SK-N-SH (cell line): ENCODE measurements around the gene RNU7-1. TPM values are rescaled to one million over a fixed set of nuclear protein-coding genes. Genes with fewer than 3 reads are reported as not detected.

Source experiments
- CTCF ChIA-PET: fragments of 300-600, 350-600 bp; formaldehyde crosslinking; extraction: SDS; loops from one replicate; lab custom pipeline; 2021; lab: Yijun Ruan, JAX
- POLR2A ChIA-PET: fragments of 350-600 bp; sonication (Branson Sonifier 250); formaldehyde crosslinking; extraction: SDS; loops from one replicate; lab custom pipeline; 2020; ENCODE audit warnings: antibody characterized with exemption, inconsistent platforms; lab: Yijun Ruan, JAX
- DNase-seq: peaks from one replicate; pipeline ENCODE4 v3.0.0; 2012
- H2AFZ ChIP-seq: fragments of 200-600 bp; sonication (generic); 2 replicates; pipeline ENCODE4 v1.8.1; 2016; ENCODE audit warnings: antibody characterized with exemption, mild to moderate bottlenecking, low read depth
- H3F3A ChIP-seq: fragments of 200-600 bp; sonication (generic); replicated peaks from 2 replicates; pipeline ENCODE3; 2016; ENCODE audit warnings: antibody characterized with exemption, mild to moderate bottlenecking; ENCODE audit not compliant: insufficient read depth
- H3K27ac ChIP-seq, 2 experiments: fragments of 200-500 bp in 1 of 2; fragments of 200-600 bp in 1 of 2; sonication (Bioruptor generic) in 1 of 2; sonication (generic), shearing (Covaris generic) in 1 of 2; 2 replicates each; pipeline versions ENCODE4 v1.5.1 to v1.6.1; 2014 to 2016; ENCODE audit warnings: low read depth in 2 of 2, inconsistent platforms in 1 of 2, low read length in 1 of 2, mild to moderate bottlenecking in 1 of 2, mixed read lengths in 1 of 2
- H3K27me3 ChIP-seq: fragments of 200-600 bp; sonication (generic), shearing (Covaris generic); 2 replicates; pipeline ENCODE4 v1.6.1; 2016; ENCODE audit warnings: mixed run types; ENCODE audit not compliant: insufficient read depth
- H3K36me3 ChIP-seq, 2 experiments: fragments of 200-500 bp in 1 of 2; fragments of 200-600 bp in 1 of 2; sonication (Bioruptor generic) in 1 of 2; sonication (generic) in 1 of 2; replicated peaks in 1 of 2; 2 replicates each; pipeline versions ENCODE3 to v1.5.1; 2014 to 2016; ENCODE audit warnings: low read length in 1 of 2, mild to moderate bottlenecking in 1 of 2; ENCODE audit not compliant: insufficient read depth in 2 of 2, control insufficient read depth in 1 of 2
- H3K4me1 ChIP-seq, 2 experiments: fragments of 200-500 bp in 1 of 2; fragments of 200-600 bp in 1 of 2; sonication (Bioruptor generic) in 1 of 2; sonication (generic), shearing (Covaris generic) in 1 of 2; 2 replicates each; pipeline versions ENCODE4 v1.5.1 to v1.6.1; 2014 to 2016; ENCODE audit warnings: low read depth in 1 of 2, low read length in 1 of 2, mixed run types in 1 of 2; ENCODE audit not compliant: insufficient read depth in 2 of 2, control insufficient read depth in 1 of 2
- H3K4me2 ChIP-seq: fragments of 200-600 bp; sonication (generic), shearing (Covaris generic); 2 replicates; pipeline ENCODE4 v1.6.1; 2017; ENCODE audit warnings: mixed run types
- H3K4me3 ChIP-seq, 2 experiments: fragments of 200-500 bp in 1 of 2; fragments of 200-600 bp in 1 of 2; sonication (Bioruptor generic) in 1 of 2; sonication (generic), shearing (Covaris generic) in 1 of 2; 2 replicates each; pipeline versions ENCODE4 v1.5.1 to v1.8.1; 2014 to 2016; ENCODE audit warnings: low read depth in 2 of 2, inconsistent platforms in 1 of 2, low read length in 1 of 2, mild to moderate bottlenecking in 1 of 2, mixed read lengths in 1 of 2, moderate library complexity in 1 of 2
- H3K79me2 ChIP-seq: fragments of 200-600 bp; sonication (generic); 2 replicates; pipeline ENCODE4 v1.8.1; 2017; ENCODE audit warnings: mild to moderate bottlenecking; ENCODE audit not compliant: insufficient read depth
- H3K9ac ChIP-seq: fragments of 200-600 bp; sonication (generic); 2 replicates; pipeline ENCODE4 v1.6.1; 2017; ENCODE audit warnings: mixed run types
- H3K9me2 ChIP-seq: fragments of 200-600 bp; sonication (generic); 2 replicates; pipeline ENCODE4 v1.6.1; 2017; ENCODE audit warnings: mixed run types
- H3K9me3 ChIP-seq: fragments of 200-600 bp; sonication (generic); 2 replicates; pipeline ENCODE4 v1.6.1; 2017; ENCODE audit warnings: mixed run types, mild to moderate bottlenecking, moderate library complexity
- H4K20me1 ChIP-seq: fragments of 200-600 bp; sonication (generic); 2 replicates; pipeline ENCODE4 v1.6.1; 2017; ENCODE audit warnings: mild to moderate bottlenecking, mixed run types; ENCODE audit not compliant: insufficient read depth
- CHD2 ChIP-seq: fragments of 150-350 bp; IDR thresholded peaks from 2 replicates; pipeline ENCODE4 v1.6.1; 2018; ENCODE audit warnings: low read length; ENCODE audit not compliant: partially characterized antibody
- EZH2phosphoT487 ChIP-seq: fragments of 200-600 bp; sonication (generic); IDR thresholded peaks from 2 replicates; pipeline ENCODE4 v1.6.1; 2017; ENCODE audit warnings: low read depth, mixed run types, mild to moderate bottlenecking, antibody characterized with exemption, moderate library complexity, borderline replicate concordance
- GABPA ChIP-seq: IDR thresholded peaks from 2 replicates; pipeline ENCODE4 v1.4.0; 2012; ENCODE audit warnings: low read depth, mild to moderate bottlenecking
- GATA2 ChIP-seq: sonication (generic); formaldehyde crosslinking; IDR thresholded peaks from 2 replicates; pipeline ENCODE4 v1.5.0; 2020; ENCODE audit warnings: mild to moderate bottlenecking, missing genetic modification reagents
- IRF3 ChIP-seq: fragments of 150-350 bp; IDR thresholded peaks from 2 replicates; pipeline ENCODE4 v1.6.1; 2016; ENCODE audit warnings: mild to moderate bottlenecking, low read depth, low read length
- JUND ChIP-seq: IDR thresholded peaks from 2 replicates; pipeline ENCODE4 v1.4.0; 2012
- MAX ChIP-seq: IDR thresholded peaks from 2 replicates; pipeline ENCODE4 v1.4.0; 2012; ENCODE audit warnings: low read depth
- NFIC ChIP-seq: IDR thresholded peaks from 2 replicates; pipeline ENCODE4 v1.4.0; 2012; ENCODE audit warnings: borderline replicate concordance
- NRF1 ChIP-seq: IDR thresholded peaks from 2 replicates; pipeline ENCODE4 v1.6.1; 2012; ENCODE audit warnings: low read depth, mild to moderate bottlenecking, low read length
- POLR2AphosphoS5 ChIP-seq: IDR thresholded peaks from 2 replicates; pipeline ENCODE4 v1.6.1; 2012; ENCODE audit warnings: low read depth, low read length
- RCOR1 ChIP-seq: fragments of 150-350 bp; IDR thresholded peaks from 2 replicates; pipeline ENCODE4 v1.6.1; 2017; ENCODE audit warnings: antibody characterized with exemption, low read length
- RFX5 ChIP-seq: IDR thresholded peaks from 2 replicates; pipeline ENCODE4 v1.6.1; 2012; ENCODE audit warnings: mild to moderate bottlenecking, improper control_type of control experiment, low read length
- RXRA ChIP-seq: IDR thresholded peaks from 2 replicates; pipeline ENCODE4 v1.4.0; 2012; ENCODE audit warnings: low read depth, mild to moderate bottlenecking, borderline replicate concordance
- SMC3 ChIP-seq: IDR thresholded peaks from 2 replicates; pipeline ENCODE4 v1.6.1; 2012; ENCODE audit warnings: low read depth, low read length, improper control_type of control experiment
- TEAD4 ChIP-seq: IDR thresholded peaks from 2 replicates; pipeline ENCODE4 v1.4.0; 2012; ENCODE audit warnings: mild to moderate bottlenecking, borderline replicate concordance; ENCODE audit not compliant: insufficient read depth
- USF1 ChIP-seq: IDR thresholded peaks from 2 replicates; pipeline ENCODE4 v1.4.0; 2012; ENCODE audit warnings: low read depth, borderline replicate concordance
- YY1 ChIP-seq: IDR thresholded peaks from 2 replicates; pipeline ENCODE4 v1.4.0; 2012; ENCODE audit warnings: low read depth, mild to moderate bottlenecking
- WGBS: methylation state at CpG from one replicate; pipeline ENCODE4 v1.1.6; 2017; ENCODE audit warnings: low lambda C conversion rate; 5-methylcytosine and 5-hydroxymethylcytosine counted together
- polyA plus RNA-seq, 3 experiments: library from polyadenylated mRNA; depleted of rRNA; stranded (reverse); fragments of >200 nt; gene quantifications; 2 replicates each; pipeline ENCODE4 v1.2.3, GENCODE V29; 2012
- TF ChIP-seq, protein P1 (sequence below): IDR thresholded peaks from 2 replicates; pipeline ENCODE4; 2012
- TF ChIP-seq, protein P2 (sequence below): IDR thresholded peaks from 2 replicates; pipeline ENCODE4 v1.6.1; 2012; ENCODE audit warnings: mild to moderate bottlenecking, low read depth, low read length, moderate library complexity
- TF ChIP-seq, protein P3 (sequence below): fragments of 200-600 bp; sonication (generic); IDR thresholded peaks from 2 replicates; pipeline ENCODE4 v1.6.1; 2017; ENCODE audit warnings: antibody characterized with exemption, mild to moderate bottlenecking, moderate library complexity

Gene RNU7-1
- polyA plus RNA-seq, 1 of the 3 experiments (the other 2 are of a cell fraction) = not detected

DNA sequence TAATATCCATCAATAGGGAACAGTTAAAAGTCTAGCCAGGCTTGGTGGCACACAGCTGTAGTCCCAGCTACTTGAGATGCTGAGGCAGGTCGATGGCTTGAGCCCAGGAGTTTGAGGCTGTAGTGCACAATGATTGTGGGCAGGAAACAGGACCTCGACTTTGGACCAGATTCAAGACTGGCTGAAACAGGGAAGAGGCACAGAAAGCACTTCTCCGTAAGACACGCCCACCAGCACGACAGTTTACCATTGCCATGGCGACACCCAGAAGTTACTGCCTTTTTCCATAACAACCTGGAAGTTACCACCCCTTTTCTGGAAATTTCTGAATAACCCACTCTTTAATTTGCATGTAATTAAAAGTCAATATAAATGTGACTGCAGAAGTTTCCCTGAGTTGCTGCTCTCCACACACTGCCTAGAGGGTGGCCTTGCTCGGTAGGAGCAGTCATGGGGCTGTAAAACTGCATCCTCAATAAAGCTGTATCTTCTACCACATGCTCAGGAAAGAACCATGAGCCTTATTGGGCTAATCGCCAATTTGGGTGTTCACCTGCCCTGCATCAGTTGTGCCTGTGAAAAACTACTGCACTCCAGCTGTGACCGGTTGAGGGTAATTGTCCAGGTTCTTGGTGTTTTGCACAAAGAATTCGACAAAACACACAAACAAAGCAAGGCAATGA lies 43.6 kb upstream of the RNU7-1 start:
- H4K20me1 ChIP-seq = no peaks in the 10 kb centered on the region
- no peaks in the 10 kb centered on the region for H3K79me2 ChIP-seq
- H3K27me3 ChIP-seq = no peaks in the 10 kb centered on the region
- H3K9me3 ChIP-seq = no peaks in the 10 kb centered on the region
- no peak for DNase-seq
- H3K9me2 ChIP-seq = no peaks in the 10 kb centered on the region
- no peaks in the 10 kb centered on the region for H3K36me3 ChIP-seq
- POLR2A ChIA-PET = interaction anchor here (0.9 kb wide), 1 partner anchor 9 kb away, joined by 3 read pairs; no protein-coding TSS in a partner anchor
- H3K9ac ChIP-seq = no peak overlapping the region
- no peak overlapping the region for H2AFZ ChIP-seq
- H3K4me3 ChIP-seq = no peak overlapping the region
- no peak overlapping the region for H3K27ac ChIP-seq
- 81% methylated on average over 10 of the region's 10 CpGs for WGBS
- no peak overlapping the region for H3K4me2 ChIP-seq
- CTCF ChIA-PET = interaction anchor here (0.9 to 2.1 kb wide), 6 partner anchors 9 to 144 kb away, joined by 3 to 9 read pairs (median 4); partner anchors contain the start of gene SPSB2
- no peak for TF ChIP-seq POLR2AphosphoS5
- TF ChIP-seq YY1 = no peak
- TF ChIP-seq USF1 = no peak
- TF ChIP-seq NFIC = no peak
- no peak for TF ChIP-seq NRF1
- TF ChIP-seq JUND = no peak
- TF ChIP-seq GABPA = no peak
- TF ChIP-seq RXRA = no peak
- no peak for TF ChIP-seq TEAD4
- TF ChIP-seq RFX5 = no peak
- TF ChIP-seq EZH2phosphoT487 = no peak
- TF ChIP-seq, protein P1, sequence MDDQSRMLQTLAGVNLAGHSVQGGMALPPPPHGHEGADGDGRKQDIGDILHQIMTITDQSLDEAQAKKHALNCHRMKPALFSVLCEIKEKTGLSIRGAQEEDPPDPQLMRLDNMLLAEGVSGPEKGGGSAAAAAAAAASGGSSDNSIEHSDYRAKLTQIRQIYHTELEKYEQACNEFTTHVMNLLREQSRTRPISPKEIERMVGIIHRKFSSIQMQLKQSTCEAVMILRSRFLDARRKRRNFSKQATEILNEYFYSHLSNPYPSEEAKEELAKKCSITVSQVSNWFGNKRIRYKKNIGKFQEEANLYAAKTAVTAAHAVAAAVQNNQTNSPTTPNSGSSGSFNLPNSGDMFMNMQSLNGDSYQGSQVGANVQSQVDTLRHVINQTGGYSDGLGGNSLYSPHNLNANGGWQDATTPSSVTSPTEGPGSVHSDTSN = no peak
- no peak for TF ChIP-seq SMC3
- TF ChIP-seq RCOR1 = no peak
- TF ChIP-seq MAX = no peak
- TF ChIP-seq, protein P2, sequence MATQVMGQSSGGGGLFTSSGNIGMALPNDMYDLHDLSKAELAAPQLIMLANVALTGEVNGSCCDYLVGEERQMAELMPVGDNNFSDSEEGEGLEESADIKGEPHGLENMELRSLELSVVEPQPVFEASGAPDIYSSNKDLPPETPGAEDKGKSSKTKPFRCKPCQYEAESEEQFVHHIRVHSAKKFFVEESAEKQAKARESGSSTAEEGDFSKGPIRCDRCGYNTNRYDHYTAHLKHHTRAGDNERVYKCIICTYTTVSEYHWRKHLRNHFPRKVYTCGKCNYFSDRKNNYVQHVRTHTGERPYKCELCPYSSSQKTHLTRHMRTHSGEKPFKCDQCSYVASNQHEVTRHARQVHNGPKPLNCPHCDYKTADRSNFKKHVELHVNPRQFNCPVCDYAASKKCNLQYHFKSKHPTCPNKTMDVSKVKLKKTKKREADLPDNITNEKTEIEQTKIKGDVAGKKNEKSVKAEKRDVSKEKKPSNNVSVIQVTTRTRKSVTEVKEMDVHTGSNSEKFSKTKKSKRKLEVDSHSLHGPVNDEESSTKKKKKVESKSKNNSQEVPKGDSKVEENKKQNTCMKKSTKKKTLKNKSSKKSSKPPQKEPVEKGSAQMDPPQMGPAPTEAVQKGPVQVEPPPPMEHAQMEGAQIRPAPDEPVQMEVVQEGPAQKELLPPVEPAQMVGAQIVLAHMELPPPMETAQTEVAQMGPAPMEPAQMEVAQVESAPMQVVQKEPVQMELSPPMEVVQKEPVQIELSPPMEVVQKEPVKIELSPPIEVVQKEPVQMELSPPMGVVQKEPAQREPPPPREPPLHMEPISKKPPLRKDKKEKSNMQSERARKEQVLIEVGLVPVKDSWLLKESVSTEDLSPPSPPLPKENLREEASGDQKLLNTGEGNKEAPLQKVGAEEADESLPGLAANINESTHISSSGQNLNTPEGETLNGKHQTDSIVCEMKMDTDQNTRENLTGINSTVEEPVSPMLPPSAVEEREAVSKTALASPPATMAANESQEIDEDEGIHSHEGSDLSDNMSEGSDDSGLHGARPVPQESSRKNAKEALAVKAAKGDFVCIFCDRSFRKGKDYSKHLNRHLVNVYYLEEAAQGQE = no peak
- TF ChIP-seq CHD2 = no peak
- no peak for TF ChIP-seq IRF3
- TF ChIP-seq, protein P3, sequence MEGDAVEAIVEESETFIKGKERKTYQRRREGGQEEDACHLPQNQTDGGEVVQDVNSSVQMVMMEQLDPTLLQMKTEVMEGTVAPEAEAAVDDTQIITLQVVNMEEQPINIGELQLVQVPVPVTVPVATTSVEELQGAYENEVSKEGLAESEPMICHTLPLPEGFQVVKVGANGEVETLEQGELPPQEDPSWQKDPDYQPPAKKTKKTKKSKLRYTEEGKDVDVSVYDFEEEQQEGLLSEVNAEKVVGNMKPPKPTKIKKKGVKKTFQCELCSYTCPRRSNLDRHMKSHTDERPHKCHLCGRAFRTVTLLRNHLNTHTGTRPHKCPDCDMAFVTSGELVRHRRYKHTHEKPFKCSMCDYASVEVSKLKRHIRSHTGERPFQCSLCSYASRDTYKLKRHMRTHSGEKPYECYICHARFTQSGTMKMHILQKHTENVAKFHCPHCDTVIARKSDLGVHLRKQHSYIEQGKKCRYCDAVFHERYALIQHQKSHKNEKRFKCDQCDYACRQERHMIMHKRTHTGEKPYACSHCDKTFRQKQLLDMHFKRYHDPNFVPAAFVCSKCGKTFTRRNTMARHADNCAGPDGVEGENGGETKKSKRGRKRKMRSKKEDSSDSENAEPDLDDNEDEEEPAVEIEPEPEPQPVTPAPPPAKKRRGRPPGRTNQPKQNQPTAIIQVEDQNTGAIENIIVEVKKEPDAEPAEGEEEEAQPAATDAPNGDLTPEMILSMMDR = no peak
- no peak for TF ChIP-seq GATA2 (CRISPR knock-in tag)
- H3F3A ChIP-seq = no peaks in the 10 kb centered on the region
- peaks cover 4 to 9% of the 10 kb centered on the region in 2 experiments; a peak in 2 of 4 replicates for H3K4me1 ChIP-seq
